Karpas-422 (cell line): ENCODE data around the gene TANGO2. TPM values are rescaled to one million over a fixed set of nuclear protein-coding genes. Genes with fewer than 3 reads are reported as not detected.

Source experiments
- DNase-seq: peaks from one replicate; pipeline ENCODE4 v3.0.0-alpha.2; 2015
- H2AFZ ChIP-seq: fragments of 200-600 bp; sonication (generic); 2 replicates; pipeline ENCODE4 v1.6.1; 2014; ENCODE audit warnings: antibody characterized with exemption, low read length, mixed read lengths
- H3K27ac ChIP-seq: fragments of 200-600 bp; sonication (generic); 2 replicates; pipeline ENCODE4 v1.5.1; 2014; ENCODE audit warnings: mild to moderate bottlenecking, low read length, moderate library complexity
- H3K27me3 ChIP-seq: fragments of 200-600 bp; sonication (generic); 2 replicates; pipeline ENCODE4 v1.6.1; 2014; ENCODE audit warnings: low read length, mixed read lengths
- H3K36me3 ChIP-seq: fragments of 200-600 bp; sonication (generic); 2 replicates; pipeline ENCODE4 v1.6.1; 2014; ENCODE audit warnings: low read length, mixed read lengths; ENCODE audit not compliant: insufficient read depth
- H3K4me1 ChIP-seq: fragments of 200-600 bp; sonication (generic); 2 replicates; pipeline ENCODE4 v1.6.1; 2014; ENCODE audit warnings: mild to moderate bottlenecking, low read length, mixed read lengths
- H3K4me2 ChIP-seq: fragments of 200-600 bp; sonication (generic); 2 replicates; pipeline ENCODE4 v1.6.1; 2014; ENCODE audit warnings: low read length, low read depth, mild to moderate bottlenecking; ENCODE audit not compliant: poor library complexity, severe bottlenecking
- H3K4me3 ChIP-seq: fragments of 200-600 bp; sonication (generic); 2 replicates; pipeline ENCODE4 v1.5.1; 2014; ENCODE audit warnings: mild to moderate bottlenecking, antibody characterized with exemption, low read length, mixed read lengths
- H3K79me2 ChIP-seq: fragments of 200-600 bp; sonication (generic); 2 replicates; pipeline ENCODE4 v1.6.1; 2014; ENCODE audit warnings: mild to moderate bottlenecking, low read length, mixed read lengths
- H3K9ac ChIP-seq: fragments of 200-600 bp; sonication (generic); 2 replicates; pipeline ENCODE4 v1.6.0; 2014; ENCODE audit warnings: low read length
- H3K9me2 ChIP-seq: fragments of 200-600 bp; sonication (generic), shearing (Covaris generic); replicated peaks from 2 replicates; pipeline ENCODE4 v1.6.0; 2014; ENCODE audit warnings: mild to moderate bottlenecking, low read length, moderate library complexity; ENCODE audit not compliant: insufficient read depth
- H3K9me3 ChIP-seq: fragments of 300-700, 200-600 bp; sonication (generic); 2 replicates; pipeline ENCODE4 v1.6.1; 2014; ENCODE audit warnings: low read length, mixed read lengths
- H4K20me1 ChIP-seq: fragments of 200-600 bp; sonication (generic); 2 replicates; pipeline ENCODE4 v1.6.1; 2014; ENCODE audit warnings: mild to moderate bottlenecking, antibody characterized with exemption, low read length, low read depth; ENCODE audit not compliant: insufficient read depth
- total RNA-seq: library from RNA; depleted of rRNA; stranded (reverse); fragments of >200 nt; shearing (Covaris generic); gene quantifications from 2 replicates; pipeline ENCODE4 v1.2.3, GENCODE V29; 2014; ENCODE audit warnings: low replicate concordance

TANGO2 gene
- total RNA-seq, 1 experiment from 2014 or later = 39.0 TPM

DNA sequence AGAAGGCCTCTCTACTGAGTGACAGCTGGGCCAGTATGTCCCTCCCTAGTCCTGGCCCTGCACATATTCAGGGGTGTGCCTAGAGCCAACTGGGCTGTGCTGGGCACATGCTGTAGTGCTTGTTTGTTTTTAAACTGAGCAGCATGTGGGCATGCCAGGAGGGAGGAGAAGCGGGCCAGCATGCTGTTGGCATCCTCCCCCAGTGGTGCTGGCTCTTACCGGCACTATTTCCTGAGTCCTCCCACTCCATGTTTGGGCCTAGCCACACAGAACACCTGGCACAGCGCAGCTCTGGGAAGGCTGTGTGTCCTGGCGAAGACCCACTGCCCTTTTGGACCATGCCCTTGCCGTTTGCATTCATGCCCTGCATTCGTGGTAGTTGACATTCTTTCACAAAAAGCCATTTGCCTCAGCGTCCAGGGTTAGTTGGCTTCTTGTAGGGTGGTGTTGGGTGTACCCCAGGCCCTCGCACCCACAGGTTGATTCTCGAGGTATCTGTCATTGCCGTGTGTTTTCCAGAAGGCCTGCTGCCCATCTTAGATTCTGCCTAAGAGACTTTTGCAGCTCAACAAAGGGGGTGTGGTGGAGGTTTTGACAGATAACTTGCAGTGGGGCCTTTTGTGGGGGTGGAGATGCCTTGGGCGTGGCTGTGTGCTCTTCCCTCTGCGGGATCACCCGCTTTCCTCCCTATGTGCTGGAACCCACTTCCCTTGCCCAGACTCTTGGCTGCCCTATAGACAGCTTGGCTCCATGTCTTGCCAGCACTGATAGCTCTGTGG lies 72.7 kb downstream of the TANGO2 start:
- DNase-seq = no peak
- no peak overlapping the region for H2AFZ ChIP-seq
- no peaks in the 10 kb centered on the region for H3K4me1 ChIP-seq
- H3K9me2 ChIP-seq = no peaks in the 10 kb centered on the region
- H3K9me3 ChIP-seq = peaks cover 7% of the 10 kb centered on the region
- H3K4me3 ChIP-seq = no peak overlapping the region
- peaks cover 22% of the 10 kb centered on the region for H3K79me2 ChIP-seq
- H3K27me3 ChIP-seq = no peaks in the 10 kb centered on the region
- no peak overlapping the region for H3K27ac ChIP-seq
- H3K36me3 ChIP-seq = peaks cover 83% of the 10 kb centered on the region
- H3K9ac ChIP-seq = no peak overlapping the region
- no peak overlapping the region for H3K4me2 ChIP-seq
- H4K20me1 ChIP-seq = no peaks in the 10 kb centered on the region

DNA sequence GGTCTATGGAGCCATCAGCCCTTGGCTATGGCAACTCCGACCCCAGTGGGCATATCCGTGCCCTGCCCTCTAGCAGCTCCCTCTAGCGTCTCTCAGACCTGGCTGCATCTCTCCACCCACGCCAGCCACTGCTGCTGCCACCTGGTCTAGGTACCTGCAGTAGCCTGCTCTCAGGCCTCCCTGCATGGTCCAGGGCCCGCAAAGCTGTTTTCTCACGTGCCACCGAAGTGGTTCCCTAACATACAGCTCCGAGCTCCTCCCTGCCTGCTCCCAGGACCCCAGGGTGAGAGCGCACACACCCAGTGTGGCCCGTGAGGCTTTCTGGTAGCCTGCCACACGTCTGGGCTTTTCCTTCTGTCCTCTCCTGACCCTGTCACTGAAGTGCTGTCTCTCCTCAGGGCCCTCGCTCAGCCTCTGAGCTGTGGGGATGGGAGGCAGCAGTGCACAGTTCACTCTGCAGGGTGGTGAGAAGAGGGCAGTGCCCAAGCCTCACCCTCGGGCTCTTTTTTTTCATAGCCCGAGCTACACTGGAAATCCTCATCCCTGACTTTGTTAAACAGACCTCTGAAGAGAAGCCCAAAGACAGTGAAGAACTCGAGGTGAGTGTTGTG lies 73.4 kb downstream of the TANGO2 start:
- Histone ChIP-seq H3K79me2 (peaks cover 22% of the 10 kb centered on the region), H2AFZ (no peak overlapping the region), H3K9me3 (peaks cover 7% of the 10 kb centered on the region), H3K9me2 (no peaks in the 10 kb centered on the region), H3K27ac (no peak overlapping the region), H3K4me2 (no peak overlapping the region), H3K9ac (no peak overlapping the region), H3K27me3 (no peaks in the 10 kb centered on the region), H3K4me3 (no peak overlapping the region), H4K20me1 (no peaks in the 10 kb centered on the region), H3K4me1 (no peaks in the 10 kb centered on the region), H3K36me3 (peaks cover 77% of the 10 kb centered on the region)
- no peak for DNase-seq

GRCh38 chr22:20095521-20095920 lies 74.6 kb downstream of the TANGO2 start:
- Histone ChIP-seq H3K9me2 (no peaks in the 10 kb centered on the region), H2AFZ (no peak overlapping the region), H3K4me3 (no peak overlapping the region), H3K4me2 (no peak overlapping the region), H3K27me3 (no peaks in the 10 kb centered on the region), H3K27ac (no peak overlapping the region), H3K79me2 (peaks cover 22% of the 10 kb centered on the region), H3K36me3 (peaks cover 66% of the 10 kb centered on the region), H3K4me1 (no peaks in the 10 kb centered on the region), H3K9ac (no peak overlapping the region), H3K9me3 (peaks cover 7% of the 10 kb centered on the region), H4K20me1 (no peaks in the 10 kb centered on the region)
- DNase-seq = no peak

DNA sequence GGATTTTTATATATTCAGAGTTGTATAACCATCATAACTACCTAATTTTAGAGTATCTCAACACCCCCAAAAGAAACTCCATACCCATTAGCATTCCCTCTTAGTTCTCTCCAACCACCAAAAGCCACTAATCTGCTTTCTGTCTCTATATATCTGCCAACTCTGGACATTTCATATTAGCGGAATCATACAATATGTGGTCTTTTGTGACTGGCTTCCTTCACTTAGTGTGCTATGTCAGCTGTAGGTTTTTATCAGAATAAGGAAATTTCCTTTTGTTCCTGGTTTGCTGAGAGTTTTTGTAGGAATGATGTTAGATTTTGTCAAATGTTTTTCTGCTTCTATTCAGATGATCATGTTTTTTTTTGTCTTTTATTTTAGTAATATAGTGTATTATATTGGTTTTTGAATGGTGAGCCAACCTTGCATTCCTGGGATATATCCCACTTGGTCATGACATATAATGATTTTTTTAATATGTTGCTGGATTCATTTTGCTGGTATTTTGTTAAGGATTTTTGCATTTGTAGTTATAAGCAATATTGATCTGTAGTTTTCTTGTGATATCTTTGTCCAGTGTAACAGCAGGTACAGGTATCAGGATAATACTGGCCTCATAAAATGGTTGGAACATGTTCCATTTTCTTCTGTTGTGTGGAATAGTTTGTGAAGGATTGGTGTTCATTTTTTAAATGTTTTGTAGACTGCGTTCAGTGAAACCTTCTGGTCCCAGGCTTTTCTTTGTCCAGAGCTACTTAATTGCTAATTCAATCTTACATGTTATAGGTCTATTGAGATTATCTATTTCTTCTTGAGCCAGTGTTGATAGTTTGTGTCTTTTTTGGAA lies 75.9 kb downstream of the TANGO2 start:
- Histone ChIP-seq H3K9ac (no peak overlapping the region), H3K36me3 (peaks cover 54% of the 10 kb centered on the region), H4K20me1 (no peaks in the 10 kb centered on the region), H2AFZ (no peak overlapping the region), H3K4me2 (no peak overlapping the region), H3K4me1 (no peaks in the 10 kb centered on the region), H3K9me3 (peaks cover 7% of the 10 kb centered on the region), H3K9me2 (no peaks in the 10 kb centered on the region), H3K79me2 (peaks cover 19% of the 10 kb centered on the region), H3K4me3 (no peak overlapping the region), H3K27ac (no peak overlapping the region), H3K27me3 (no peaks in the 10 kb centered on the region)
- DNase-seq = no peak

GRCh38 chr22:20099099-20099711 lies 78.3 kb downstream of the TANGO2 start:
- no peaks in the 10 kb centered on the region for H3K4me1 ChIP-seq
- H3K36me3 ChIP-seq = peaks cover 47% of the 10 kb centered on the region
- no peaks in the 10 kb centered on the region for H4K20me1 ChIP-seq
- no peak overlapping the region for H3K9ac ChIP-seq
- no peaks in the 10 kb centered on the region for H3K9me2 ChIP-seq
- no peak overlapping the region for H3K27ac ChIP-seq
- DNase-seq = no peak
- no peak overlapping the region for H3K4me3 ChIP-seq
- peaks cover 35% of the 10 kb centered on the region for H3K79me2 ChIP-seq
- peaks cover 7% of the 10 kb centered on the region for H3K9me3 ChIP-seq
- H3K27me3 ChIP-seq = no peaks in the 10 kb centered on the region
- no peak overlapping the region for H2AFZ ChIP-seq
- no peak overlapping the region for H3K4me2 ChIP-seq

GRCh38 chr22:20101638-20102037 lies 80.7 kb downstream of the TANGO2 start:
- Histone ChIP-seq H3K4me2 (no peak overlapping the region), H4K20me1 (no peaks in the 10 kb centered on the region), H2AFZ (no peak overlapping the region), H3K9ac (no peak overlapping the region), H3K79me2 (peaks cover 24% of the 10 kb centered on the region), H3K27me3 (no peaks in the 10 kb centered on the region), H3K27ac (no peak overlapping the region), H3K4me1 (no peaks in the 10 kb centered on the region), H3K36me3 (peaks cover 23% of the 10 kb centered on the region), H3K9me2 (no peaks in the 10 kb centered on the region), H3K9me3 (peaks cover under 1% of the 10 kb centered on the region), H3K4me3 (no peak overlapping the region)
- DNase-seq = no peak

GRCh38 chr22:20102203-20102780 lies 81.4 kb downstream of the TANGO2 start:
- H3K36me3 ChIP-seq = peaks cover 16% of the 10 kb centered on the region
- H3K4me3 ChIP-seq = no peak overlapping the region
- no peak overlapping the region for H3K9ac ChIP-seq
- no peaks in the 10 kb centered on the region for H3K4me1 ChIP-seq
- no peaks in the 10 kb centered on the region for H3K9me2 ChIP-seq
- DNase-seq = no peak
- no peaks in the 10 kb centered on the region for H3K27me3 ChIP-seq
- no peaks in the 10 kb centered on the region for H4K20me1 ChIP-seq
- H3K79me2 ChIP-seq = peaks cover 17% of the 10 kb centered on the region; the same call in 1 of the 2 replicates
- no peaks in the 10 kb centered on the region for H3K9me3 ChIP-seq
- H2AFZ ChIP-seq = no peak overlapping the region
- H3K4me2 ChIP-seq = no peak overlapping the region
- H3K27ac ChIP-seq = no peak overlapping the region
